Cardiac fibroblast (primary cell): ENCODE data around the gene CD200R1L.
A peak's percentile ranks its signal among the peaks of the same experiment; 100 is the strongest.

Experiments
- DNase-seq, 2 donors: peaks; one replicate each; pipeline versions ENCODE4 v3.0.0 to v3.0.0-alpha.2; 2010; ENCODE audit warnings: low read depth in 2 of 2
- H3K4me3 ChIP-seq, 2 donors: replicated peaks in 1 of 2; 1 replicate in 1 of 2; 2 replicates in 1 of 2; pipeline ENCODE4 v1.5.1; 2011; ENCODE audit warnings: low read depth in 2 of 2, low read length in 2 of 2, mild to moderate bottlenecking in 2 of 2, moderate library complexity in 1 of 2
- CTCF ChIP-seq: IDR thresholded peaks from one replicate; pipeline ENCODE4 v1.5.1; 2011; ENCODE audit warnings: low read depth, mild to moderate bottlenecking, low read length, inconsistent platforms

Gene CD200R1L

GRCh38 chr3:112785321-112786001 is 61.2 kb downstream of the CD200R1L start:
- no peak for TF ChIP-seq CTCF
- H3K4me3 ChIP-seq: no peak overlapping the region
- DNase-seq: peak in 1 of 2 donors; percentile 47

GRCh38 chr3:112782491-112782890 is 64.2 kb downstream of the CD200R1L start:
- no peak overlapping the region for H3K4me3 ChIP-seq
- DNase-seq: no peak
- no peak for TF ChIP-seq CTCF

GRCh38 chr3:112781599-112781998 is 65.1 kb downstream of the CD200R1L start:
- no peak for DNase-seq

GRCh38 chr3:112779558-112780480 is 66.8 kb downstream of the CD200R1L start:
- H3K4me3 ChIP-seq: no peak overlapping the region
- no peak for TF ChIP-seq CTCF
- peak in 1 of 2 donors; percentile 62 for DNase-seq

More at GRCh38 chr3:112781599-112781998, 65.1 kb downstream of the CD200R1L start:
- TF ChIP-seq CTCF: no peak
- no peak overlapping the region for H3K4me3 ChIP-seq

- H3K4me3 ChIP-seq: no peak overlapping the region
- DNase-seq: no peak
- no peak for TF ChIP-seq CTCF
These were observed 67.7 kb downstream of the CD200R1L start for GRCh38 chr3:112779011-112779410.

- no peak overlapping the region for H3K4me3 ChIP-seq
- no peak for TF ChIP-seq CTCF
- peak; percentile 88 to 91 for DNase-seq
These were observed 68.2 kb downstream of the CD200R1L start for GRCh38 chr3:112778353-112778948.
